Mesenchymal stem cell (in vitro differentiated cells and primary cell): ENCODE results near the gene IFT172.

Source experiments
- DNase-seq: peaks from one replicate; pipeline ENCODE4 v3.0.0-alpha.2; 2013
- H2AFZ ChIP-seq: one replicate; pipeline ENCODE4 v1.6.1; 2013; ENCODE audit warnings: low read depth, mild to moderate bottlenecking, control low read depth, inconsistent platforms, low read length, moderate library complexity
- H2AK5ac ChIP-seq: 2 replicates; pipeline ENCODE4 v1.6.1; 2013; ENCODE audit warnings: low read length, moderate library complexity, mild to moderate bottlenecking, inconsistent platforms; ENCODE audit not compliant: severe bottlenecking
- H2BK120ac ChIP-seq: one replicate; pipeline ENCODE4 v1.6.1; 2013; ENCODE audit warnings: low read depth, mild to moderate bottlenecking, inconsistent platforms, low read length, moderate library complexity
- H2BK12ac ChIP-seq, 2 experiments: one replicate each; pipeline ENCODE4 v1.6.1; 2013; ENCODE audit warnings: inconsistent platforms in 2 of 2, low read length in 2 of 2, mild to moderate bottlenecking in 2 of 2, moderate library complexity in 2 of 2, control low read depth in 1 of 2
- H2BK15ac ChIP-seq: one replicate; pipeline ENCODE4 v1.6.1; 2013; ENCODE audit warnings: mild to moderate bottlenecking, low read depth, inconsistent platforms; ENCODE audit not compliant: poor library complexity, severe bottlenecking
- H2BK5ac ChIP-seq: 2 replicates; pipeline ENCODE4 v1.6.1; 2013; ENCODE audit warnings: low read depth, mild to moderate bottlenecking, low read length, control low read depth, inconsistent platforms; ENCODE audit not compliant: poor library complexity, severe bottlenecking
- H3K14ac ChIP-seq, 2 experiments: one replicate each; pipeline ENCODE4 v1.6.1; 2013; ENCODE audit warnings: inconsistent platforms in 2 of 2, low read length in 2 of 2, control low read depth in 1 of 2, mild to moderate bottlenecking in 1 of 2, moderate library complexity in 1 of 2
- H3K18ac ChIP-seq, 2 experiments: one replicate each; pipeline ENCODE4 v1.6.1; 2013; ENCODE audit warnings: inconsistent platforms in 2 of 2, low read length in 2 of 2, control low read depth in 1 of 2, low read depth in 1 of 2, mild to moderate bottlenecking in 1 of 2
- H3K23ac ChIP-seq, 2 experiments: one replicate each; pipeline ENCODE4 v1.6.1; 2013; ENCODE audit warnings: inconsistent platforms in 2 of 2, low read length in 2 of 2, mild to moderate bottlenecking in 2 of 2, moderate library complexity in 2 of 2, control low read depth in 1 of 2
- H3K27ac ChIP-seq: 2 replicates; pipeline ENCODE4 v1.5.1; 2013; ENCODE audit warnings: mild to moderate bottlenecking, moderate library complexity, low read length, control low read depth, inconsistent platforms; ENCODE audit not compliant: poor library complexity, severe bottlenecking
- H3K27me3 ChIP-seq, 2 experiments: 2 replicates each; pipeline versions ENCODE4 v1.6.1 to v1.7.0; 2013; ENCODE audit warnings: low read length in 2 of 2, mild to moderate bottlenecking in 2 of 2, moderate library complexity in 2 of 2, control low read depth in 1 of 2, inconsistent platforms in 1 of 2; ENCODE audit not compliant: control insufficient read depth in 1 of 2, insufficient read depth in 1 of 2
- H3K36me3 ChIP-seq, 2 experiments: 2 replicates each; pipeline versions ENCODE4 v1.6.1 to v1.7.0; 2013; ENCODE audit warnings: low read length in 2 of 2, control low read depth in 1 of 2, inconsistent platforms in 1 of 2, low read depth in 1 of 2, mild to moderate bottlenecking in 1 of 2; ENCODE audit not compliant: insufficient read depth in 2 of 2, control insufficient read depth in 1 of 2
- H3K4ac ChIP-seq, 2 experiments: one replicate each; pipeline ENCODE4 v1.6.1; 2013; ENCODE audit warnings: inconsistent platforms in 2 of 2, low read length in 2 of 2, mild to moderate bottlenecking in 2 of 2, moderate library complexity in 2 of 2, control low read depth in 1 of 2, low read depth in 1 of 2
- H3K4me1 ChIP-seq: 2 replicates; pipeline ENCODE4 v1.6.1; 2013; ENCODE audit warnings: low read depth, low read length, control low read depth; ENCODE audit not compliant: control insufficient read depth, insufficient read depth
- H3K4me2 ChIP-seq: 2 replicates; pipeline ENCODE4 v1.6.1; 2013; ENCODE audit warnings: low read length, mild to moderate bottlenecking, inconsistent platforms; ENCODE audit not compliant: poor library complexity, severe bottlenecking
- H3K4me3 ChIP-seq, 2 experiments: 2 replicates each; pipeline versions ENCODE4 v1.5.1 to v1.7.0; 2013; ENCODE audit warnings: low read length in 2 of 2, mild to moderate bottlenecking in 2 of 2, control low read depth in 1 of 2, low read depth in 1 of 2; ENCODE audit not compliant: insufficient read depth in 1 of 2
- H3K79me1 ChIP-seq: replicated peaks from 2 replicates; pipeline ENCODE4 v1.6.1; 2013; ENCODE audit warnings: mild to moderate bottlenecking, control low read depth, low read length, inconsistent platforms; ENCODE audit not compliant: poor library complexity, severe bottlenecking
- H3K9ac ChIP-seq: 2 replicates; pipeline ENCODE4 v1.7.0; 2013; ENCODE audit warnings: mild to moderate bottlenecking, low read length, moderate library complexity
- H3K9me3 ChIP-seq: 2 replicates; pipeline ENCODE4 v1.7.0; 2013; ENCODE audit warnings: mild to moderate bottlenecking, low read length; ENCODE audit not compliant: control insufficient read depth
- H4K8ac ChIP-seq: one replicate; pipeline ENCODE4 v1.6.1; 2013; ENCODE audit warnings: inconsistent platforms, mild to moderate bottlenecking, low read length, moderate library complexity
- H4K91ac ChIP-seq: one replicate; pipeline ENCODE4 v1.6.1; 2013; ENCODE audit warnings: mild to moderate bottlenecking, low read length, inconsistent platforms
- WGBS: methylation state at CpG from one replicate; pipeline ENCODE4 v1.1.7; 2013; ENCODE audit warnings: mixed read lengths; 5-methylcytosine and 5-hydroxymethylcytosine counted together

Gene IFT172

GRCh38 chr2:27445615-27446014 is 43.9 kb downstream of the IFT172 start:
- H3K4me3 ChIP-seq = no peak overlapping the region
- no peak overlapping the region for H2BK120ac ChIP-seq
- no peak overlapping the region for H3K4me2 ChIP-seq
- no peaks in the 10 kb centered on the region for H3K79me1 ChIP-seq
- no peak overlapping the region for H3K14ac ChIP-seq
- peaks cover 59 to 71% of the 10 kb centered on the region in 2 experiments for H3K36me3 ChIP-seq
- H3K9me3 ChIP-seq = no peaks in the 10 kb centered on the region
- no peak for DNase-seq
- no peak overlapping the region for H3K4ac ChIP-seq
- 95% methylated on average over 8 of the region's 8 CpGs for WGBS
- no peak overlapping the region for H2BK15ac ChIP-seq
- no peak overlapping the region for H2AFZ ChIP-seq
- H2BK5ac ChIP-seq = no peak overlapping the region
- no peak overlapping the region for H2BK12ac ChIP-seq
- H3K27ac ChIP-seq = no peak overlapping the region
- peaks cover 6% of the 10 kb centered on the region for H3K4me1 ChIP-seq
- no peak overlapping the region for H3K9ac ChIP-seq
- H4K91ac ChIP-seq = no peak overlapping the region
- H3K27me3 ChIP-seq = no peaks in the 10 kb centered on the region
- no peak overlapping the region for H3K23ac ChIP-seq
- no peak overlapping the region for H2AK5ac ChIP-seq
- H4K8ac ChIP-seq = no peak overlapping the region
- H3K18ac ChIP-seq = no peak overlapping the region

GRCh38 chr2:27445155-27445554 is 44.4 kb downstream of the IFT172 start:
- H3K9ac ChIP-seq = no peak overlapping the region
- no peak overlapping the region for H3K4ac ChIP-seq
- no peaks in the 10 kb centered on the region for H3K9me3 ChIP-seq
- no peak overlapping the region for H3K27ac ChIP-seq
- no peak overlapping the region for H3K23ac ChIP-seq
- peaks cover 63 to 72% of the 10 kb centered on the region in 2 experiments for H3K36me3 ChIP-seq
- DNase-seq = no peak
- H2BK15ac ChIP-seq = no peak overlapping the region
- no peak overlapping the region for H4K91ac ChIP-seq
- H3K4me2 ChIP-seq = no peak overlapping the region
- no peak overlapping the region for H2BK120ac ChIP-seq
- H3K4me3 ChIP-seq = no peak overlapping the region
- no peak overlapping the region for H2BK5ac ChIP-seq
- H3K27me3 ChIP-seq = no peaks in the 10 kb centered on the region
- no peak overlapping the region for H2AFZ ChIP-seq
- H3K18ac ChIP-seq = no peak overlapping the region
- no peak overlapping the region for H4K8ac ChIP-seq
- peaks cover 6% of the 10 kb centered on the region for H3K4me1 ChIP-seq
- no peak overlapping the region for H3K14ac ChIP-seq
- no peak overlapping the region for H2AK5ac ChIP-seq
- 95% methylated on average over 8 of the region's 8 CpGs for WGBS
- no peaks in the 10 kb centered on the region for H3K79me1 ChIP-seq
- no peak overlapping the region for H2BK12ac ChIP-seq

DNA sequence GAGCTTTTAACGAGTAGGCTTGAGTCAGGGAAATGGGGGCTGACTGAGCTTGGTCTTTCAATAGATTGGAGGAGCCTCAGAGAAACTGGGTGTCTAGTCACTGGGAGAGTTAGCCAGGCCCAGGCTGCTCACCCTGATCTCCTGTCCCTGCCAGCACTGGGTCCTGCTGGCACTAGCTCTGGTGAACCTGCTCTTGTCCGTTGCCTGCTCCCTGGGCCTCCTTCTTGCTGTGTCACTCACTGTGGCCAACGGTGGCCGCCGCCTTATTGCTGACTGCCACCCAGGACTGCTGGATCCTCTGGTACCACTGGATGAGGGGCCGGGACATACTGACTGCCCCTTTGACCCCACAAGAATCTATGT is 46.6 kb downstream of the IFT172 start:
- peaks cover 65 to 73% of the 10 kb centered on the region in 2 experiments for H3K36me3 ChIP-seq
- H4K91ac ChIP-seq = no peak overlapping the region
- no peaks in the 10 kb centered on the region for H3K27me3 ChIP-seq
- H2BK15ac ChIP-seq = peak overlapping the region; percentile 70
- WGBS = 94% methylated on average over 6 of the region's 6 CpGs
- H2BK12ac ChIP-seq = no peak overlapping the region
- no peaks in the 10 kb centered on the region for H3K9me3 ChIP-seq
- no peak overlapping the region for H2AFZ ChIP-seq
- H3K27ac ChIP-seq = no peak overlapping the region
- H2BK5ac ChIP-seq = no peak overlapping the region
- peak; percentile 11 for DNase-seq
- H3K4me2 ChIP-seq = no peak overlapping the region
- H3K4ac ChIP-seq = no peak overlapping the region
- no peak overlapping the region for H2BK120ac ChIP-seq
- H3K14ac ChIP-seq = no peak overlapping the region
- H3K4me1 ChIP-seq = peaks cover 6% of the 10 kb centered on the region
- H3K18ac ChIP-seq = no peak overlapping the region
- no peaks in the 10 kb centered on the region for H3K79me1 ChIP-seq
- no peak overlapping the region for H3K9ac ChIP-seq
- H2AK5ac ChIP-seq = no peak overlapping the region
- H3K4me3 ChIP-seq = no peak overlapping the region
- H3K23ac ChIP-seq = no peak overlapping the region
- no peak overlapping the region for H4K8ac ChIP-seq

- Histone ChIP-seq H3K18ac (no peak within 1 kb of the TSS), H3K27ac (no peak within 1 kb of the TSS), H2BK15ac (peak within 1 kb of the TSS; percentile 70), H3K79me1 (peaks cover under 1% of the 10 kb centered on the region), H3K23ac (no peak within 1 kb of the TSS), H3K4ac (no peak within 1 kb of the TSS), H4K91ac (no peak within 1 kb of the TSS), H3K4me2 (no peak within 1 kb of the TSS), H3K14ac (no peak within 1 kb of the TSS), H3K9me3 (no peaks in the 10 kb centered on the region), H2BK5ac (no peak within 1 kb of the TSS), H4K8ac (peak within 1 kb of the TSS; percentile 61), H3K9ac (no peak within 1 kb of the TSS), H2BK12ac (no peak within 1 kb of the TSS), H3K36me3 (peaks cover 63 to 75% of the 10 kb centered on the region in 2 experiments), H2BK120ac (no peak within 1 kb of the TSS), H3K4me3 (no peak within 1 kb of the TSS), H2AFZ (no peak within 1 kb of the TSS), H3K27me3 (no peaks in the 10 kb centered on the region), H3K4me1 (peaks cover 6% of the 10 kb centered on the region), H2AK5ac (no peak within 1 kb of the TSS)
- DNase-seq = no peak
- 47% methylated on average over 71 of the region's 80 CpGs for WGBS
Observed at GRCh38 chr2:27441958-27442919, 47.3 kb downstream of the IFT172 start, which contains the start of gene KRTCAP3. TSS of gene KRTCAP3 (plus strand) at chr2:27442381. CDS start at chr2:27442413, 32 bp downstream.
